Pancreas (tissue), 10 donors: ENCODE measurements around the gene TWIST2. TPM values are rescaled to one million over a fixed set of nuclear protein-coding genes. Genes with fewer than 3 reads are reported as not detected.

Source experiments
- ATAC-seq, 4 donors: fragments of 200-7000 bp; cut with Tn5 transposase; one replicate each; pipeline versions ENCODE4 v1.8.0 to v1.9.1; 2020; ENCODE audit warnings: mild to moderate bottlenecking in 4 of 4, moderate library complexity in 4 of 4
- DNase-seq, 6 donors: peaks; one replicate each; pipeline ENCODE4 v3.0.0-alpha.2; 2020
- FAIRE-seq: peaks from 2 replicates; lab custom pipeline; 2012; peaks lifted over from hg19 to GRCh38; lab: Jason Lieb, UNC
- H3K27ac ChIP-seq, 4 donors: fragments of 200-600 bp; sonication (generic); 1 replicate in 3 of 4; 2 replicates in 1 of 4; pipeline versions ENCODE4 v1.5.0 to v1.8.0; 2020
- H3K27me3 ChIP-seq, 4 donors: fragments of 200-600 bp; one replicate each; pipeline ENCODE4 v1.8.0; 2021
- H3K36me3 ChIP-seq, 3 donors: fragments of 200-600 bp; sonication (generic) in 1 of 3; one replicate each; pipeline versions ENCODE4 v1.5.0 to v1.8.0; 2020 to 2021
- H3K4me1 ChIP-seq, 3 donors: fragments of 200-600 bp; one replicate each; pipeline ENCODE4 v1.8.0; 2021
- H3K4me3 ChIP-seq, 4 donors: fragments of 200-600 bp; sonication (generic) in 2 of 4; one replicate each; pipeline versions ENCODE4 v1.5.0 to v1.8.0; 2020 to 2021
- H3K9me3 ChIP-seq, 4 donors: fragments of 200-600 bp; one replicate each; pipeline ENCODE4 v1.8.0; 2021
- WGBS, 2 donors: extraction: QIAGEN DNeasy Blood & Tissue Kit; methylation state at CpG; one replicate each; pipeline ENCODE4 v1.1.7; 2013; 5-methylcytosine and 5-hydroxymethylcytosine counted together
- intact Hi-C, 3 donors: fragments of 100-400 bp; cut with DNase I; formaldehyde crosslinking; loops; one replicate each; pipeline versions ENCODE4 v1.11.1 to v1.14.2; 2022
- polyA plus RNA-seq, 2 donors: library from polyadenylated mRNA; stranded (reverse); fragments of 200-250 nt; gene quantifications; one replicate each; pipeline ENCODE4 v1.2.3, GENCODE V29; 2013
- total RNA-seq, 6 donors: library from RNA; stranded (reverse); fragmentation: NEBNext Ultra II Directional in 4 of 6; extraction: Animal tissue kit (Norgen Biotek cat#: 25700) in 4 of 6; gene quantifications; one replicate each; pipeline versions ENCODE4 v1.2.1 to v1.2.4, GENCODE V29; 2021 to 2023
- TF ChIP-seq, protein P1 (sequence below), 4 donors: fragments of 200-600 bp; sonication (generic) in 3 of 4; IDR thresholded peaks; one replicate each; pipeline versions ENCODE4 v1.5.0 to v1.8.0; 2021; ENCODE audit warnings: antibody characterized with exemption in 4 of 4
- donor health status: healthy with polysubstance abuse.
- donor health status: DM: no; HTN: no; CAD: no; lungs with moderate emphysema.
- donor health status: DM: no; HTN: no; CAD: no.
- donor health status: control.
- donor health status: control.
- donor health status: Bipolar disorder and iron deficiency.
- donor health status: DM: yes; HTN: yes; CAD: no.
- donor health status: DM: no; HTN: no; CAD: no.
- donor health status: DM: no; HTN: no; CAD: no.
- donor health status: DM: yes; HTN: yes; CAD: no.

The TWIST2 gene
- total and polyA plus RNA-seq, 8 donors: 0.31 to 3.0 (median 1.1) TPM

DNA sequence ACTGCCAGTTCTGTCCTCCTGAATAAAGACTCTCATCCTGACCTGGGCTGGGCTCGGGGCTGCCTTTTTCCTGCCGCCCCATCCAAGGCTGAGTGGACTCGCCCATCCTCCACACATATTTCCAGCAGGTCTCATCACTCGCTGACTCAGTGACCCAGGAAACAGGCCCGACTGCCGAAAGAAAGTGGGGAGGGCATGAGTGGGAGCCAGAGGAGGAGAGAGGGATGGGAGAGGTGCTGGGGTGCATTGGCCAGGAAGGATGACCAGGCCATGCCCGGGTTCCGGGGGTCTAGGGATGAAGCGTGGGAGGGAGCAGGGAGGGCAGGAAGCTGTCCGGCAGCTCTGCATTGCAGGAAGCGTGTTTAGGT lies 66.7 kb downstream of the TWIST2 start:
- intact Hi-C loops: no loop called here
- FAIRE-seq (no peak), ATAC-seq (no peak), DNase-seq (no peak)
- WGBS, 2 donors: 75 to 81% methylated on average over 11 of the region's 11 CpGs
- Histone ChIP-seq H3K27ac (no peak overlapping the region), H3K4me3 (no peak overlapping the region), H3K36me3 (no peaks in the 10 kb centered on the region), H3K27me3 (no peaks in the 10 kb centered on the region), H3K9me3 (no peaks in the 10 kb centered on the region), H3K4me1 (no peaks in the 10 kb centered on the region)
- TF ChIP-seq, protein P1, sequence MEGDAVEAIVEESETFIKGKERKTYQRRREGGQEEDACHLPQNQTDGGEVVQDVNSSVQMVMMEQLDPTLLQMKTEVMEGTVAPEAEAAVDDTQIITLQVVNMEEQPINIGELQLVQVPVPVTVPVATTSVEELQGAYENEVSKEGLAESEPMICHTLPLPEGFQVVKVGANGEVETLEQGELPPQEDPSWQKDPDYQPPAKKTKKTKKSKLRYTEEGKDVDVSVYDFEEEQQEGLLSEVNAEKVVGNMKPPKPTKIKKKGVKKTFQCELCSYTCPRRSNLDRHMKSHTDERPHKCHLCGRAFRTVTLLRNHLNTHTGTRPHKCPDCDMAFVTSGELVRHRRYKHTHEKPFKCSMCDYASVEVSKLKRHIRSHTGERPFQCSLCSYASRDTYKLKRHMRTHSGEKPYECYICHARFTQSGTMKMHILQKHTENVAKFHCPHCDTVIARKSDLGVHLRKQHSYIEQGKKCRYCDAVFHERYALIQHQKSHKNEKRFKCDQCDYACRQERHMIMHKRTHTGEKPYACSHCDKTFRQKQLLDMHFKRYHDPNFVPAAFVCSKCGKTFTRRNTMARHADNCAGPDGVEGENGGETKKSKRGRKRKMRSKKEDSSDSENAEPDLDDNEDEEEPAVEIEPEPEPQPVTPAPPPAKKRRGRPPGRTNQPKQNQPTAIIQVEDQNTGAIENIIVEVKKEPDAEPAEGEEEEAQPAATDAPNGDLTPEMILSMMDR (IDR thresholded peaks at IDR 0.05): no peak

DNA sequence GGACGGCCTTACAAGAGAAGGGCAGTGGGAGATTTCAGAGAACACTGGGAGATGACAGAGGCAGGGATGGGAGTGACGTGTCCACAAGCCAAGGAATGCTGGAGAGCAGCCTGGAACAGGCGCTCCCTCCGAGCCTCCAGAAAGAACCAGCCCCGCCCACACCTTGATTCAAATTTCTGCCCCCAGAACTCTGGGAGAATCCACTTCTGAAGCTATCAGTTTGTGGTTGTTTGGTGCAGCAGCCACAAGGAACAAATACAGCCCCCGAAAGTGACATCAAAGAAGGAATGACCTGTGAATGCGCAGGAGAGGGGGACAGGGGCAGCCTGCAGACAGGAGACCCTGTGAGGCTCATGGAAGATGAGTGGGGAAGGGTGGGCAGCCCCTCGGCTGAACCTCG lies 67.3 kb downstream of the TWIST2 start:
- no peaks in the 10 kb centered on the region for H3K4me1 ChIP-seq
- 60 to 74% methylated on average over 9 of the region's 9 CpGs for WGBS, 2 donors
- H3K9me3 ChIP-seq: no peaks in the 10 kb centered on the region
- DNase-seq (no peak), ATAC-seq (no peak), FAIRE-seq (no peak)
- TF ChIP-seq, protein P1 (IDR thresholded peaks at IDR 0.05): no peak
- H3K36me3 ChIP-seq: no peaks in the 10 kb centered on the region
- intact Hi-C loops: no loop called here
- no peak overlapping the region for H3K27ac ChIP-seq
- no peak overlapping the region for H3K4me3 ChIP-seq
- H3K27me3 ChIP-seq: no peaks in the 10 kb centered on the region

DNA sequence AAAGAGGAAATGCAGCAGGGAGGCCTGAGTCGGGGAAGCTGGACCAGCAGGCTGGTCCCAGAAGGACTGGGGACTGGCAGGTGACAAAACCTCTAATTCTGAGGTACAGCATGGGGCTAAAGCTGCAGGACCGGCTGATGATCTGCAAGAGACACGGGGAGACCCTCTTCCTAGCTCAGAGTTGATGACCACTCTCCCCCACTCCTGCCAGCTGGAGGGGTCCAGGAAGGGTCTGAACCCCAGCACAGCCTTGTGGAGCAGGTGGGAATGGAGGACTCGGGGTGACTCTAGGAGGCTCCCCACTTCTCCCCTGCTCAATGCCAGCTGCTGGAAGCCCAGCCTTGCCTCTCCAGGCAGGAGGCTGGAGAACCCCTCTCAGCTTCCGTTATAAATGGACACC lies 67.7 kb downstream of the TWIST2 start:
- no peak for DNase-seq
- WGBS, 2 donors: 58 to 77% methylated on average over 5 of the region's 5 CpGs

DNA sequence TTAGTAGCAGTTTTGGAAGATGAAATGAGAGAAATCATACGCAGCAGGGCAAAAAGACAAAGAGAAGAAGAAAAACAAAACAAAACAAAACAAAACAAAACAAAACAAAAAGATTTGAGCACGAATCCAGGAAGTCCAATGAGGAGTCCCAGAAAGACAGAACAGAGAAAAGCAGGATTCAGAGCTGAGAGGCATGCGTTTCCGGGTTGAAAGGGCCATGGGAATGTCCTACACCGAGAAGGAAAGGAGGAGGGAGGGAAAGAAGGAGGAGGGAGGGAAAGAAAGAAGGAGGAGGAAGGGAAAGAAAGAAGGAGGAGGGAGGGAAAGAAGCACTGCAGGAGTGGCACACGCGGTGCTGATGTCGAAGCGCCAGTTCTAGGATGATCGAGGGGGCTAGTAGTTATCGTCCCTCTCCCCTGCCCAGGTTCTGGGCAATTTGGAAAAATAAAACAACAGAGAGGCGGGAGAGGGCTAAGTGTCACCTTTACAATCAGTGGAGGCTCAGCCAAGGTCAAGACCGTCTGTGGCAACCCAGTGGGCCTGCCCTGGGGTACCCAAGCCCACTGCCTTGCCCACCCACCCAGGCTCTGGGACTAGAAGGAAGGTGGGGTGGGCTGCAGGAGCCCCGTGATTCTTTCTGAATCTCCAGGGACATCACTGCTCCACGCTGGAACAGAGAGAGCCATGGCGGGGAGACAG lies 68.4 kb downstream of the TWIST2 start:
- intact Hi-C loops: no loop called here
- FAIRE-seq (no peak), DNase-seq (no peak), ATAC-seq (no peak)
- Histone ChIP-seq H3K4me3 (no peak overlapping the region), H3K27me3 (no peaks in the 10 kb centered on the region), H3K36me3 (no peaks in the 10 kb centered on the region), H3K9me3 (no peaks in the 10 kb centered on the region), H3K27ac (no peak overlapping the region), H3K4me1 (no peaks in the 10 kb centered on the region)
- TF ChIP-seq, protein P1 (IDR thresholded peaks at IDR 0.05): no peak
- WGBS, 2 donors: 61 to 72% methylated on average over 16 of the region's 16 CpGs

More for the DNA sequence above, 67.7 kb downstream of the TWIST2 start:
- Histone ChIP-seq H3K27ac (no peak overlapping the region), H3K4me1 (no peaks in the 10 kb centered on the region), H3K27me3 (no peaks in the 10 kb centered on the region), H3K36me3 (no peaks in the 10 kb centered on the region), H3K9me3 (no peaks in the 10 kb centered on the region), H3K4me3 (no peak overlapping the region)
- intact Hi-C loops: no loop called here
- TF ChIP-seq, protein P1 (IDR thresholded peaks at IDR 0.05): no peak
- FAIRE-seq (no peak), ATAC-seq (no peak)

DNA sequence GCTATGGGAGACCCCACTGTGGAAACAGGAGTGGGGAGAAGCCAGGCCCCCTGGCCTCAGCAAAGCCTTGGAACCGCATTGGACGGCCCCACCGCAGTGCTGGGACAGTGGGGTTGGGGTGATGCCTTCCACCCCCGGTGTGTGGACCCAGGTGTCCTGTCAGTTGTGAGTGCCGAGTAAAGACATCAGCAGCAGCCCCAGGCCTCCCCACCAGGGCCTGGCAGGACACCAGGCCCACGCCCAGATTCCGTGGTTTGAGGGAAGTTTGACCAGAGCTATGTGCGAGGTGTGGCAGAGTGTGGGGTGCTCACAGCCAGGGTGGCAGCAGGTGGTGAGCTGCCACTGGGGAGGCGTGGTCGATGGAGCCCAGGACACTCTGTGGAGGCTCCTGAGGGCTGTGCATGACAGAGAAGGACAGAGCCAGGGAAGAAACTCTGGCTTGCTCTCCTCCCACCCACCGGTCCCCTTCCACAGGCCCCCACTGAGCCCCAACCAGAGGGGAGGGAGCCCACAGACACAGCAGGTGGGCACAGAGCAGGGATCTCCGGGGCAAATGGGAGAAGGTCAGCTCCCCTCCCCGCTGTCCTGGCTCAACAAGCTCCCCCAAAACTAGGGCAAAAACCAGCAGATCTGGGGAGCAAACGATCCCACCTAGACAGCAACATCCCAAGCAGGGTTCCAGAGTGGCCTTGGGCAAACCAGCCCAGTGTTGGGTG lies 69.1 kb downstream of the TWIST2 start:
- Histone ChIP-seq H3K9me3 (no peaks in the 10 kb centered on the region), H3K27me3 (no peaks in the 10 kb centered on the region), H3K36me3 (no peaks in the 10 kb centered on the region), H3K4me3 (no peak overlapping the region), H3K27ac (no peak overlapping the region), H3K4me1 (no peaks in the 10 kb centered on the region)
- DNase-seq (no peak), FAIRE-seq (no peak), ATAC-seq (no peak)
- WGBS, 2 donors: 53 to 63% methylated on average over 13 to 14 of the region's 14 CpGs
- intact Hi-C loops: no loop called here
- TF ChIP-seq, protein P1 (IDR thresholded peaks at IDR 0.05): no peak
